ENCODE measurements around the gene SLC28A1.
A peak's percentile ranks its signal among the peaks of the same experiment; 100 is the strongest.

SLC28A1 gene

DNA sequence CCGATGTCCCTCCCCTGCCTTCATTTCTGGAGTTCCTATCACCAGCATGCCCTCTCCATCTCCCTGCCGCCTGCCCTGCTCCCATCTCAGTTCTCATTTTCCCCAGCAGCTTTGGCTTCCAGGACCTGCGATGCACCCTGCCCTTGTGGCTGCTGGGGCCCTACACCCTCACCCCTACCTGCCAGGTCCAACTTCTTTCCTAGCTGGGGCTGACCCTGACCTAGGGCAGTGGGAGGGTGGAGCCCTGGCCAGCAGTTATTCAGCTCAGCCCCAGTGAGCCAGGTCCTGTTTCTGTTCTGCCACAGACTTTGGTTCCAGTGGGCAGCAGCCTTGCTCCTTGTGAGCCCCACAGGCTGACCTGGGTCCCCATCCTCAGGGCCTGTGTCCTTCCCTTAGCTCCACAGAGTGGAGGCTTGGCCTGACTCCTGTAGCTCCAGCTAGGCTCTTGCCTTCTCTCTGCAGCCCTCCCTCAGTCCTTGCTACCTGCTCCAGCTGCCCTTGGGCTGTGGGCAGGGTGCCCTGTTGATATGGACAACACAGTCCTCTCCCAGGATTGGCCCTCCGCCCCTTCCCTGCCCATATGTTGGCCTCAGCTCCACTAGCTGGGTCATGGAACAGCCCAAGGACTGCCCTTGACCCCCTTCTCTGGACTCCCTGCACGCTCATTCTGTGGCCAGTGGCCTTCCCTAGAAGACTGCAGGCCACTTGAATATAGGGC, 62.5 kb downstream of the SLC28A1 start:
- no peak for DNase-seq

- no peak for DNase-seq
Measured at GRCh38 chr15:84947947-84948830, 63.7 kb downstream of the SLC28A1 start.

DNA sequence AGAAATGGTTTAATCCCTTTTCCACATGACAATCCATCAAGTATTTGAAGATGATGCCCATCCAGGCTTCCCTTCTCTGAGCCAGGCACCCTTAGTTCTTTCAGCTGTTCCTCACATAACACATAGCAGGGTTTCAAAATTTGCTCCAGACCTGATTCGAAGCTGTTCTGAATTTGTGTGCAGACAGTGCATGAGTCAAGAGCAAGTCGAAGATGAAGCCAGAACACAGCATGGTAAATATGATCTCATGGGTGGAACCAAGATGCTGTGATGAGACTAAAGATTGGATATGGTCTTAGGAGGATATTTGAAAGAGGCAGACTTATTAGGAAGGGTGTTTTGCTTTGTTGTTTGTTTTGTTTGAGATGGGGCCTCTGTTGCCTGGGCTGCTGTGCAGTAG, 64.6 kb downstream of the SLC28A1 start:
- no peak for DNase-seq

DNA sequence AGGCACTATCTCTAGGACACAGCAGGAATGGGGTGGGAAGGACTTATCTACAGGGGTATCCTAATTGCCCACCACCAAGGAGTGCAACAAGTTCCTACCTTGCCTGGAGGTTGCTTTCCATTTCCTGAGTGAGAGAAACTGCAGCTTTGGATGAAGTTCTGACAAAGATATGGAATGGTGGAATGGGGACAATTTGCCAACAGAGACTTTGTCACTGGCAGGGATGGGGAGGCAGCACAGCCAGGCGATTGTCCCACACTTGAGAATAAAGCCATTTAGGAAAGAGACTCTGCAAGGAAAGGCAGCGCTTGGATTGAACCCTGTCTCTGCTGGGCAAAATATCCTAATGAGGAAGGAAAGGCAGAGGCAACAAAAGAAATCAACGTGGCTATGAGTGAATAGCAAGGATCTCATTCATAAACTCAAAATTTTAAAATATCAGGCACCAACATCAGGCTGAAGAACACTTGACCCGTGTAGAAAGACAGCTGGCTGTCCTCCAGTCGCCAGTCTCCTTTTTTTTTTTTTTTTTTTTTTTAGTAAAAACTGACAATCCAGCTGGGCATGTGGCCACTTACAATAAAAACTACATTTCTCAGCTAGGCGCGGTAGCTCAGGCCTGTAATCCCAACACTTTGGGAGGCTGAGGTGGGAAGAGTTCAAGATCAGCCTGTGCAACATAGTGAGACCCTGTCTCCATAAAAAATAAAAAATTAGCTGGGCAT, 65.5 kb downstream of the SLC28A1 start:
- DNase-seq = no peak

GRCh38 chr15:84950570-84951111, 66.2 kb downstream of the SLC28A1 start:
- no peak for DNase-seq

DNA sequence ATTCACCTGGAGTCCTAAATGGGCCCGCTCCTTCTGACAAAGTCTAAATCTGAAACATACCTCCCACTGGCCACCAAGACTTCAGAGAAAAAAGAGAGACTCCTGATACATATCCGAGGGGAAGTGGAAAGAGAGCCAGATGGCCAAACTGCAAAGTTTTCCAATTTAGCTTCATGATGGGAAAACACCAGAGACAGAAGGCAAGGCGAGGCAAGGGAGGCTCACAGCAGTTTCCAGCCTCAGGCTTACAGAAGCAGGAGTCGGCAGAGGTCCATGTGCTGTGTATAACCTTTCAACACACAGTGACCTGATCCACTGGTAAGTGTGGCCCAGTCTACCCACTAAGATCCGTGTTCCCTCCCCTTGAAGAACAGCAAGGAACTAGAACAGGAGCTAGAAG, 67.3 kb downstream of the SLC28A1 start:
- no peak for DNase-seq

DNA sequence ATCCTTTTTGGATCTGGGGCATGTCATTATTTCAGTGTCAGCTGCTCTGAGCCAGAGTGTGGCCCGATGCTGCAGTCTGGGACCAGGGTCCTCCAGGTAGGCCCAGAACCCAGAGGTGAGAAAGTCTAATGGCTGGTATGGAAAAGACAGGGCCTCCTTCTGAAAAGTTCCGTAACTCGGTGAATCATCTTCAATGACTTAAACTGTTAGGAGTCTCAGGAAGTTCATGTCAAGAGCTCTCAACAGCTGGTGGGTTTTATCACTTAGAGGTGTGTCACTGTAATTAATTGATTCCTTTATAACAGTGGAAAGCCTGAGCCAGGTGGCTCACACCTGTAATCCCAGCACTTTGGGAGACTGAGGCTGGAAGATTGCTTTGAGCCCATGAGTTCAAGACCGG, 68.7 kb downstream of the SLC28A1 start:
- DNase-seq = no peak

DNA sequence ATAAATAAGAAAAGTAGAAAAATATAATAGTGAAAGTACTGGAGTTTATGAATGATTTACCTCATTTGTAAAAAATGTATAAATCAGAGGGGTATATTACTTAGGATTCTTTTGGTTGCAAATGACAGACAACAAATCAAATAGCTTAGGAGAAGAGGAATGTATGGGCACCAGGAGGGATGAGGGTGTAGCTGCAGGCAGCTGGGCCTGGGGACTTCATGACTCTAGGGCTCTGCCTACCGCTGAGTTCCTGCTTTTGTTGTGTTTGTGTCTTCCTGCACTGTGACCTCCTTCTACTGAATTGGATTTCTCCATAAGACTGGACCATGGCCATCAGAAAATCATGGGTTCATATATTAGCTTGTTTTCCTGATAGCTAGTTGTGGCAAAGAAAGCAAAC, 69.3 kb downstream of the SLC28A1 start:
- no peak for DNase-seq

GRCh38 chr15:84955089-84955848, 70.8 kb downstream of the SLC28A1 start:
- DNase-seq = peak; percentile 11

- DNase-seq = no peak
Measured at GRCh38 chr15:84956199-84956598, 71.7 kb downstream of the SLC28A1 start.

DNA sequence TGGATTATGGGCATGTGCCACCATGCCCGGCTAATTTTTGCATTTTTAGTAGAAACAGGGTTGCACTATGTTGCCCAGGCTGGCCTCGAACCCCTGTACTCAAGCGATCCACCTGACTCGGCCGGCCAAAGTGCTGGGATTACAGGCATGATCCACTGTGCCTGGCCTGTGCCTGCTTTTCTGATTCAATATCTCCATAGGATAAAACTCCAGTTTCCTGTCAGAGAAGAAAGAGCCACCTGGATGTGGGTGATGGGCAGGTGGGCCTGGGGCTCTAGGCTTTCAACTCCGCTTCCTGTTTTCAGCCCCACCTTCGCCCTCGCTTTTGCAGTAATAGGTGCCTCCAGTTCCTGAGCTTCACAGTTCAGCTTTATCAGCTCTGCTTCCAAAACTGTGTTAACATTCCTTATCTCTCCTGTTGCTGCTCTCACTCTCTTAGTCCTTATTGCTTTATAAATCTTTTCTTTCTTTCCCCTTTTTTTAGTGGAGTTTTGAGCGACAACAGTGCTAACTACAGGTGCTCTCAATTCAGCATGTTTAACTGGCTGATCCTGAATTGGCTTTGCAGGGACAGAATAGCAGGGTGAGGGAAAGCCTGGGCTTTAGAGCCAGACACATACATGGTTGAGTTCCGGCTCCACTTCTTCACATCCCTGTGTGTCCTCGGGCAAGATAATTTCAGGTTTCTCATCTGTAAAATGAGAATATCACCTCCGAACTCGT, 76.1 kb downstream of the SLC28A1 start:
- no peak for DNase-seq

DNA sequence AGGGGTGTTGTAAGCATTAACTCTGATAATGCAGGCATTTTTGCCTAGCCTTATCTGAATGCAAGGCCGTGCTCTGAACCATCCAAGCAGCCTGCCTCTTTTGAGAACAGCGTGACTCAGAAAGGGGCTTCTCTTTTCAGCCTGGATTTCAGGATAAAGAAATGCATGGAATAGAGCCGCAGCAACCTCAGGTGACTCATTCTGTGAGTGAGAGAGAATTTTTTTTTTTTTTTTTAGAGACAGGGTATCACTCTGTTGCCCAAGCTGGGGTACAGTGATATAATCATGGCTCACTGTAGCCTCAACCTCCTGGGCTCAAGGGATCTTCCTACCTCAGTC, 76.6 kb downstream of the SLC28A1 start:
- DNase-seq = no peak

DNA sequence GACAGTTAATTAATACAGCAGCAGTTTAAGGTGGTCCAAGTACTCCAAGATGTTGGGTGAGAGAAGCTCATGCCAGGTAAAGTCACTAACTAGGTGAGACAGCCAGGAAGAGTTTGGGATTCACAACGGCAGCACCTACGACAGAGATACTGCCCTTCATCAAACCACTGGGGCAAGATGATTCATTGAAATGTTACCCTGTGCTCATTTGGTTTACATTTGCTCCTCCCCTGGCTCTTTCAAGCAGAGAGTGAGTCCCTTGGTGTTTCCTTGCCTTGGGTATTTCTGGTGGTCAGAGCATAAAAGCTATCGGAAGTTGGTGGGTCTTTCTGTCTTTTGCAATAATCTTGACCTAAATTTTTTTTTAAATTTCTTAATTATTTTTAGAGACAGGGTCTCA, 77.2 kb downstream of the SLC28A1 start:
- DNase-seq = no peak

- no peak for DNase-seq
Measured at GRCh38 chr15:84962955-84963354, 78.5 kb downstream of the SLC28A1 start.

DNA sequence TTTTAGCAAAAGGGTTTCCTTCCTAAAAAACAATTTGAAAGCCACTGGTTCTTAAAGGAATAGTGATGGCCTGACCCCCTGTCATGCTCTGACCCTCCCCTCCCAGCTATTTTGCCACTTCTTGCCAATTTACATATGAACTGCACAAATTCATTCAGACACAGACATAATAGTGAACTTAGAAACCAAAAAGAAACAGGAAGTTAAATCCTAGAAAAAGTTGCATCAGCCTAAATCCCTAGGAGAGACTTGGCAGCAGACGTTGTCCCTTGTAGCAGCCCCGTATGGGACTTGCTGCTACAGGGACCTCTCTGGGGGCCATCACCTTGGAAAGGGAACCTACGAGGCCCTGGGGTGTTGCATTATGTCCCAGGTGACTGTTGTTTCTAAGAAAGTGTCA, 82.9 kb downstream of the SLC28A1 start:
- no peak for DNase-seq

DNA sequence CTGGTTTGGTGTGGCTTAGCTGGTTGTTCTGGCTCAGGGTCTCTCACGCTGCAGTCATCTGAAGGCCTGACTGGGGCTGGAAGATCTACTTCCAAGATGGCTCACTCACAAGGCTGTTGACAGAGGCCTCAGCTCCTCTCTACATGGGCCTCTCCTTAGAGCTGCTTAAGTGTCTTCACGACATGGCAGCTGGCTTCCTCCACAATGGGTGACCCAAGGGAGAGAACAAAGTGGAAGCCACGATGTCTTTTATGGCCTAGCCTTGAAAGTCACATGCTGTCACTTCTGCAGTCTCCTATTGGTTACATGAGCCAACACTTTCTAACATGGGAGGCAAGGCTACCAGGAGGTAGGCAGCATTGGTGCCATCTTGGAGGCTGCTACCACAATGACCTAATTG, 83.8 kb downstream of the SLC28A1 start:
- DNase-seq = no peak

DNA sequence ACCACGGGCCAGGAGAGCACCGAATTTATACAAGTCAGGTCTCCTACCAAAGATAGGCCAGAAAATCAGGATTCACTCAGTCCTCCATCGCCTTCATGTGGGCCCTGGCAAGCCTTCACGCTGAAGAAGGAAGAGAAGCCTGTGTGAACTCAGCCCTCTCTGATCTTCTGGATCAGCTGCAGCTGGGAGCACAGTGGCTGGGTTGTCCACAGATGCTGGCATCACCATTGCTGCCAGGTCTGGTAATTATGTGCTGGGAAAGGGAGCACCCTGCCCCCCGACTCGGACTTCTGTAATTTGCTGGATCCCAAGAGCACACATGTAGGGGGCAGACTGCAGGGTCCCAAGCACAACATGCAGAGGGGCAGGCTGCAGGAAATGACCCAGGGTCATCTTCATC, 84.8 kb downstream of the SLC28A1 start:
- DNase-seq = no peak

- DNase-seq = no peak
Measured at GRCh38 chr15:84970843-84971242, 86.4 kb downstream of the SLC28A1 start.

GRCh38 chr15:84973492-84974460, 89.3 kb downstream of the SLC28A1 start:
- no peak for DNase-seq

GRCh38 chr15:84975871-84976351, 91.4 kb downstream of the SLC28A1 start:
- no peak for DNase-seq
